ENCODE results near the gene DCDC2B. TPM values are rescaled to one million over a fixed set of nuclear protein-coding genes. Genes with fewer than 3 reads are reported as not detected.

DCDC2B gene
- total and polyA plus RNA-seq, 2 of the 13 experiments (the other 11 are each of a cell fraction or from before 2014, with no cell fraction given) = not detected

DNA sequence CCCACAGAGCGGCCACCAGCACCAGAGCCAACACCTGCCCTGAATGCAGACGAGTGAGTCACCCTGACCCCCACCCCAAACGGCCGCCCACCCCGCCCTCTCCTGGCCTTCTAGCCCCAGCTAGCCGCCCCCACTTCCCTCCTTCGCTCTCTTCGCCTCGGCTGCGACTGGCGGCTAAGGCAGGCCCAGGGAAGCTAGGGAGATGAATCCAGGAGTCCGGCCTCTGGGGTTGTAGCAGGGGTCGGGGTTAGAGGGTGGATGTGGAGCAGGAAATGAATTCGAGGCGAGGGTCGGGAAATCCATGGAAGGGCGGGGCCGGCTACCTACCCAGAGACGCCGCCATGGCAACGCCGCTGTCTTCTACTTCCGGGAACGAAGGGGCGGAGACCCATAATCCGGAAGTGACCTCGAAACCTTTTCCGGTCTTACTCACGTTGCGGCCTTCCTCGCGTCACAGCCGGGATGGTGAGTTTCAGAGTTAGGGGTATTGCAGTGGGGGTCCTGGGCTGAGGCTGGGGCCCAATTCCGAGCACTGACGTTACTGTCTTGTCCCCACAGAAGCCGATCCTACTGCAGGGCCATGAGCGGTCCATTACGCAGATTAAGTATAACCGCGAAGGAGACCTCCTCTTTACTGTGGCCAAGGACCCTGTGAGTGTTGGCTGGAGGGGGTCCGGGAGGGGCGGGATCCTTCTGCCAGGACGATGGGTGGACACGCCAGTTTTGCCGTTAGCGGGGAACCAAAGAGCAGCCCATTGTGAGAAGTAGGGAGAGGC lies 13.3 kb downstream of the DCDC2B start, which contains the start of the genes EIF3I and TMEM234 (continued):
- TF ChIP-seq KLF16 (CRISPR knock-in tag; IDR thresholded peaks at IDR 0.05) (peak in 1 of 2 experiments; percentile 13; a peak in 1 of 4 replicates), ZNF543 (CRISPR knock-in tag; IDR thresholded peaks at IDR 0.05) (no peak), THAP11 (CRISPR knock-in tag; IDR thresholded peaks at IDR 0.05) (peak; percentile 89), ZNF770 (CRISPR knock-in tag; IDR thresholded peaks at IDR 0.05) (peak; percentile 34; the same call in 1 of the 2 replicates), CAMTA2 (CRISPR knock-in tag; IDR thresholded peaks at IDR 0.05; ENCODE audit: borderline replicate concordance) (peak; percentile 60; the same call in 1 of the 2 replicates), PHF8 (CRISPR knock-in tag; IDR thresholded peaks at IDR 0.05) (peak; percentile 91), MNT (IDR thresholded peaks at IDR 0.05) (peak; percentile 43), ZNF709 (CRISPR knock-in tag; IDR thresholded peaks at IDR 0.05) (0 out of 2 replicates have a peak, but pooled peaks have one; percentile 5), ZNF329 (CRISPR knock-in tag; IDR thresholded peaks at IDR 0.05; ENCODE audit: low read depth) (peak; percentile 51; the same call in 1 of the 2 replicates), ZNF605 (CRISPR knock-in tag; IDR thresholded peaks at IDR 0.05) (peak; percentile 79; the same call in 1 of the 2 replicates), POLR2G (IDR thresholded peaks at IDR 0.05; ENCODE audit: low read depth, low read length) (peak; percentile 89), ZNF546 (CRISPR knock-in tag; conservative IDR thresholded peaks at IDR 0.05) (0 out of 2 replicates have a peak, but pooled peaks have one; percentile 47), ZNF276 (CRISPR knock-in tag; IDR thresholded peaks at IDR 0.05; ENCODE audit: low read depth) (no peak; the same call in 1 of the 2 replicates), CREB1 (IDR thresholded peaks at IDR 0.05) (peak; percentile 85), CREB1 (CRISPR knock-in tag; IDR thresholded peaks at IDR 0.05) (peak; percentile 95), PCBP1 (IDR thresholded peaks at IDR 0.05; ENCODE audit: borderline replicate concordance, low read depth, low read length) (peak; percentile 82; the same call in 1 of the 2 replicates)
- TF ChIP-seq, protein P1, sequence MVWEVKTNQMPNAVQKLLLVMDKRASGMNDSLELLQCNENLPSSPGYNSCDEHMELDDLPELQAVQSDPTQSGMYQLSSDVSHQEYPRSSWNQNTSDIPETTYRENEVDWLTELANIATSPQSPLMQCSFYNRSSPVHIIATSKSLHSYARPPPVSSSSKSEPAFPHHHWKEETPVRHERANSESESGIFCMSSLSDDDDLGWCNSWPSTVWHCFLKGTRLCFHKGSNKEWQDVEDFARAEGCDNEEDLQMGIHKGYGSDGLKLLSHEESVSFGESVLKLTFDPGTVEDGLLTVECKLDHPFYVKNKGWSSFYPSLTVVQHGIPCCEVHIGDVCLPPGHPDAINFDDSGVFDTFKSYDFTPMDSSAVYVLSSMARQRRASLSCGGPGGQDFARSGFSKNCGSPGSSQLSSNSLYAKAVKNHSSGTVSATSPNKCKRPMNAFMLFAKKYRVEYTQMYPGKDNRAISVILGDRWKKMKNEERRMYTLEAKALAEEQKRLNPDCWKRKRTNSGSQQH (CRISPR knock-in tag; IDR thresholded peaks at IDR 0.05; ENCODE audit: low read depth) = peak; percentile 67; the same call in 1 of the 2 replicates
- TF ChIP-seq, protein P2, sequence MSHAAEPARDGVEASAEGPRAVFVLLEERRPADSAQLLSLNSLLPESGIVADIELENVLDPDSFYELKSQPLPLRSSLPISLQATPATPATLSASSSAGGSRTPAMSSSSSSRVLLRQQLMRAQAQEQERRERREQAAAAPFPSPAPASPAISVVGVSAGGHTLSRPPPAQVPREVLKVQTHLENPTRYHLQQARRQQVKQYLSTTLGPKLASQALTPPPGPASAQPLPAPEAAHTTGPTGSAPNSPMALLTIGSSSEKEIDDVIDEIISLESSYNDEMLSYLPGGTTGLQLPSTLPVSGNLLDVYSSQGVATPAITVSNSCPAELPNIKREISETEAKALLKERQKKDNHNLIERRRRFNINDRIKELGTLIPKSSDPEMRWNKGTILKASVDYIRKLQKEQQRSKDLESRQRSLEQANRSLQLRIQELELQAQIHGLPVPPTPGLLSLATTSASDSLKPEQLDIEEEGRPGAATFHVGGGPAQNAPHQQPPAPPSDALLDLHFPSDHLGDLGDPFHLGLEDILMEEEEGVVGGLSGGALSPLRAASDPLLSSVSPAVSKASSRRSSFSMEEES (CRISPR knock-in tag; IDR thresholded peaks at IDR 0.05) = 0 out of 2 replicates have a peak, but pooled peaks have one; percentile 14
